WI38 (cell line): ENCODE results near the gene ZSWIM1.

ENCODE experiments used
- H3K4me3 ChIP-seq: 2 replicates; pipeline ENCODE4 v1.5.1; 2011; ENCODE audit warnings: low read depth, mild to moderate bottlenecking, control low read depth, low read length
- CTCF ChIP-seq: IDR thresholded peaks from 2 replicates; pipeline ENCODE4 v1.5.1; 2012; ENCODE audit warnings: low read depth, mild to moderate bottlenecking, control low read depth, low read length

ZSWIM1 gene

GRCh38 chr20:45874576-45874975 is 6.5 kb upstream of the ZSWIM1 start:
- H3K4me3 ChIP-seq = no peak overlapping the region
- no peak for TF ChIP-seq CTCF

- no peak for TF ChIP-seq CTCF
- no peak overlapping the region for H3K4me3 ChIP-seq
Measured at GRCh38 chr20:45878076-45878761, 2.8 kb upstream of the ZSWIM1 start.

GRCh38 chr20:45882469-45883099 is 1.6 kb downstream of the ZSWIM1 start:
- TF ChIP-seq CTCF = no peak
- no peak overlapping the region for H3K4me3 ChIP-seq

- H3K4me3 ChIP-seq = no peak overlapping the region
- TF ChIP-seq CTCF = no peak
Measured at GRCh38 chr20:45883100-45883469, 2.1 kb downstream of the ZSWIM1 start.

- no peak overlapping the region for H3K4me3 ChIP-seq
- TF ChIP-seq CTCF = no peak
Measured at GRCh38 chr20:45886590-45887345, 5.7 kb downstream of the ZSWIM1 start.

- TF ChIP-seq CTCF = no peak
- no peak within 1 kb of the TSS for H3K4me3 ChIP-seq
Measured at GRCh38 chr20:45887346-45887715, 6.3 kb downstream of the ZSWIM1 start, which contains the start of gene SPATA25. Gene SPATA25, minus strand, starts transcription at chr20:45887622. Its CDS starts 32 bp downstream, at chr20:45887590.

GRCh38 chr20:45888681-45889080 is 7.7 kb downstream of the ZSWIM1 start:
- TF ChIP-seq CTCF = no peak
- H3K4me3 ChIP-seq = no peak overlapping the region
